DOHH2 (cell line): ENCODE results near the gene TKT.

ENCODE experiments used
- CTCF ChIP-seq: fragments of 200-600 bp; sonication (generic); IDR thresholded peaks from one replicate; pipeline ENCODE4 v1.5.1; 2014; ENCODE audit warnings: antibody characterized with exemption, mild to moderate bottlenecking, low read depth, low read length; ENCODE audit not compliant: poor library complexity, severe bottlenecking
- EZH2phosphoT487 ChIP-seq: fragments of 200-600 bp; sonication (generic); IDR thresholded peaks from 2 replicates; pipeline ENCODE4 v1.6.1; 2017; ENCODE audit warnings: borderline replicate concordance, mild to moderate bottlenecking, antibody characterized with exemption, low read length, moderate library complexity, mixed read lengths

- no peak for TF ChIP-seq CTCF
- TF ChIP-seq EZH2phosphoT487 = no peak
These were observed 11.9 kb upstream of the TKT start for GRCh38 chr3:53267766-53268165.
